SK-N-SH treated with all-trans-retinoic acid at 6 μM for 48 hours (cell line): ENCODE measurements around the gene DDX28.

Source experiments
- SNAI2 ChIP-seq: fragments of 250-450 bp; sonication (Bioruptor Pico); IDR thresholded peaks from 2 replicates; pipeline ENCODE4 v1.5.0; 2020; ENCODE audit warnings: mild to moderate bottlenecking, moderate library complexity
- ZFP3 ChIP-seq: fragments of 250-450 bp; sonication (Bioruptor Pico); IDR thresholded peaks from 2 replicates; pipeline ENCODE4 v1.5.0; 2020; ENCODE audit warnings: mild to moderate bottlenecking, moderate library complexity
- ZFP30 ChIP-seq: fragments of 450-650 bp; formaldehyde crosslinking; IDR thresholded peaks from 2 replicates; pipeline ENCODE4 v1.5.0; 2022; ENCODE audit warnings: mild to moderate bottlenecking, moderate library complexity

- no peak for TF ChIP-seq ZFP30 (CRISPR knock-in tag)
- no peak for TF ChIP-seq ZFP3
- TF ChIP-seq SNAI2 (CRISPR knock-in tag): no peak
These were observed 46.0 kb downstream of the DDX28 start for GRCh38 chr16:67977005-67977404.
